Islet precursor cell (in vitro differentiated cells): Measurements from ENCODE around the gene FBLN5.
"Not testable (repeated sequence)": the region's sequence is repeated elsewhere in the genome, so short reads cannot be mapped to it uniquely, and the experiment has no call there.

Experiments
- DNase-seq: peaks from one replicate; pipeline ENCODE4 v3.0.0-alpha.2; 2018

FBLN5 gene

DNA sequence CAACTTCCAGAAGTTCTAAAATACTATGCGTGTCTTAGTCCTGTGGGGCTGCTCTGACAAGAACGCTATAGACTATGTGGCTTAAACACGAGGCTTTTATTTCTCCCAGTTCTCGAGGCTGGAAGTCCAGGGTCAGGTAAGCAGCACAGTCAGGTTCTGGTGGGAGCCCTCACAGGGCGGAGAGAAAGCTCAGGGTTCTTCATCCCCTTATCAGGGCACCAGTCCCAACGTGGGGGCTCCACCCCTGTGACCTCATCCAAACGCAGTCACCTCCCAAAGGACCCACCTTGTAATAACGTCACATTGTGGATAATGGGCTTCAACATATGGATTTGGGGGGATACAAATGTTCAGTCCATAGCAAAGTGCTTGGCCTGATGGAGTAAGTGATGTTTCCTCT, 43.0 kb downstream of the FBLN5 start:
- no peak for DNase-seq

DNA sequence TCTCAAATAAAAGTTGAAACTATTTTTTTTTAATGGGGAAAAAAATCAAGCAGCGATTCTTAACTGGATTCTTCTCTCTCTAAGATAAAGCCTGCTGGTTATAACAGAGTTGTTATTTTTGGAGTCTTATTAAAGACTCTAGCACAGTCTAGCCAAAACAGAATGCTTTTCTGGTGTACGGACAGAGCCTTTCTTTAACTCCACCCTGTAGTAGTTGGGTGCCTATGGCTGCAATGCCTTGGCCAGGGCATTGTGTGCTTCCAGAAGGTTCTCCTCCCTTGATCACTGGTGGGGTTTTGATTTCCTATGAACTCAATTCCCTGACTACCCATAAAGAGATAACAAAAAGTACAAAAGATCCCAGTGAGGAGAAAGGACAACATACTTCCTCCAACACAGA, 44.4 kb downstream of the FBLN5 start:
- no peak for DNase-seq

DNA sequence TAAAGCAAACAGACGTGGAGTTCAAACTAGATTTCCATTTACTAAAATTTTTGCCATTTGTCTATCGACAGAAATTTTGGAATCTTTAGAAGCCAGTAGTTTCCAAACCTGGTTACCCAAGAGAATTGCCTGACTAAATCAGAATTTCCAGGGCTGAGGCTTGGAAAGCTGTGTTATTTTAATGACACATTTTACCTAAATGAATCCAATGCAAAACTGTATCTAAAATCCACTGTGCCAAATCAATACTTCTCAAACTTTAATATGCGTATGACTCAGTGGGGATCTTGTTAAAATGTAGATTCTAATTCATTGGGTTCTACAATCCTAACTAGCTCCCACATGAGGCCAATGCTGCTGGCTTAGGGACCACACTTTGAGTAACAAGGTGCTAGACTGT, 45.2 kb downstream of the FBLN5 start:
- DNase-seq = no peak

DNA sequence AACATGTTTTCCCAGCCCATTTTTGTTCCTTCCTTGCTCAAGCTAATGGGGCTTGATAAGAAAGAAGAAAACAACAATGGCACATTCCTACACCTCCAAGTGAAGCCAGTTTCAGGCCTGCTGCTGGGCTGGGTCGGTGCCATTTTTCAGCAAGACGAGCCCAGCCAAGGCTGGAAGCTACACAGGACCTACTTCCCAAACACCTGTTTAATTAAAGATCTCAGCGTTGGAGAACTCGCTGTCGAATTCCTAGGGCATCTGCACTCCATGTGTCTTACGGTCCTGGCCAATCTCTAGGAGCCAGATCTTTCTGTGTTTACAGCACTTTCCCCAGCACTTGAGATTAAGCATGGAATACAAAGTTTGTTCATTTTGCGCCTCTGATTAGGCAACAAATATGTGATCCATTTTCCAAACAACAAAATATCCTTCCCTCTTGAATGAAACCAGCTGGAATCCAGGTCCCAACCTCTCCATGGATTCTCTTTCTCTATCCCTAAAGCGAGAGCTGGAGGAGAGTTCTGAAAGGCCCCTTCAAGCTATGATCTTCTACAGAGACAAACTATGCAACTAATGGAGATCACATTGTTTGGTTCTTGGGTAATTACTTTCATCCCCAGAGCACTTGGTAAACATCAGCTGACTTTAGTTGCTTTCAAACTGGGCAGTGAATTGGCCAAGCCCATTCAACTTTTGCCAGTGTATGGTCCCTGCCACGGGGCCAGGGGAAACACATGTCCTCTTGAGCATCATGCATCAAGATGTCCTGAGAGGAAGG, 45.9 kb downstream of the FBLN5 start:
- DNase-seq = no peak

DNA sequence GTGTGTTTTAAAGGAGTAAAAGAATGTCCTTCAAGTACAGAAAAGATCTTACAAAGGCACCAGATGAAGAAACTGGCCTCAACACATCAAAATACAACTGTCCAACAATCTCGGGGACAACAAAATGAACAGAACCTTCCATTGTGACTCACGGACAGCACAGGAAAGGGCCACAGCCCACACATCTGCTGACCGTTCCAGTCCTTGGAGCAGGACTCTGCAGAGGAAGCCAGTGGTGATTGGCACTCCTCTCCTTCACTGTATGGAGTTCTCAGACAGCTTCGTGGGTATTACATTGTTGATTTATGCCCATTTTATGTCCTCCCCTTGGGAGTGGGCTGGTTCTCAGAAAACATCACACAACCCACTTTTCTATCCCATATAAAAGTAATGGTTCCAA, 47.7 kb downstream of the FBLN5 start:
- DNase-seq = no peak

DNA sequence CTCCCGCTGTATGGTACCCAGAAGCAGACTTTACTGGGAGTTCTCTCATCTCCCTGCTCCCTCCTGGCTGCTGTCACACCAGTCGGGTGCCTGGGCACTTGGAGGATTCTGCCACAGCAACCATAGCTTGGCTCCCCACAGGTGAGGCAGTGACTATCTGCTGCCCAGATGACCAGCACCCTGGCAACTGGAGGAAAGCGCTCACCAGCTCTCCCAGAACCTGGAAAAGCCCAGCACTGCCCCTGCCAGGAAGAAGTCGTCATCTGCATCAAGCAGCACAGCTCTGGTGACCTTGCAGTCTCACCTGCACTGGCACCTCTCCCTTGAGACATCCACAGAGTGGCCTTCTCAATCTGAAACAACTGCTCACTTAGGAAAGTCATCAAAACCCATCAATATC, 48.3 kb downstream of the FBLN5 start:
- no peak for DNase-seq

DNA sequence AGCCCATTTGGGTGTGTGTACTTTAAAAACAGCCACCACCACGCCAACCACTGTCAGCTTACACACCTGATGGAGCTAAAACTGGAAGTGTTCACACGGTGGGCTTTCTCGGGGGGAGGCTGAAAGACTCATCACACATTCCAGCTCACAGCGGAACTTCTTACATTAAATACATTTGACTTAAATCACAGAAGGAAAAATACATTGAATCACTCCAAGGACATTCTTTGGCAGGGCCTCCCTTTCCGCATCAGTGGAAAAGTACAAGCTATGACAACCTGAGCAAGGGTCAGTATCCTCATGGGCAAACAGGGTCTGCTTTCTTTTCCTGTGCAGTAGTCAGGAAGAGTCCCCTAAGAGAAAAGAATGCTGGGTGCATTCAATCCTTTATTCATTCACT, 49.1 kb downstream of the FBLN5 start:
- no peak for DNase-seq

DNA sequence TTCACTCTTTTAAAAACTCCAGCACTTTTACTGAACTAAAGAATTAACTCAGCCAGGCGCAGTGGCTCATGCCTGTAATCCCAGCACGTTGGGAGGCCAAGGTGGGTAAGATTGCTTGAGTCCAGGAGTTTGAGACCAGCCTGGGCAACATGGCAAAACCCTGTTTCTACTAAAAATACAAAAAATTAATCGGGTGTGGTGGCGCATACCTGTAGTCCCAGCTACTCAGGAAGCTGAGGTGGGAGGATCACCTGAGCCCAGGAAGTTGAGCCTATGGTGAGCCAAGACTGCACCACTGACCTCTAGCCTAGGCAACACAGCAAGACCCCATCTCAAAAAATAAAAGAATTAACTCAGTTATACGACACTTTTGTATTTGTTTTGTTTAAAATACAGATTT, 49.8 kb downstream of the FBLN5 start:
- not testable (repeated sequence) for DNase-seq

DNA sequence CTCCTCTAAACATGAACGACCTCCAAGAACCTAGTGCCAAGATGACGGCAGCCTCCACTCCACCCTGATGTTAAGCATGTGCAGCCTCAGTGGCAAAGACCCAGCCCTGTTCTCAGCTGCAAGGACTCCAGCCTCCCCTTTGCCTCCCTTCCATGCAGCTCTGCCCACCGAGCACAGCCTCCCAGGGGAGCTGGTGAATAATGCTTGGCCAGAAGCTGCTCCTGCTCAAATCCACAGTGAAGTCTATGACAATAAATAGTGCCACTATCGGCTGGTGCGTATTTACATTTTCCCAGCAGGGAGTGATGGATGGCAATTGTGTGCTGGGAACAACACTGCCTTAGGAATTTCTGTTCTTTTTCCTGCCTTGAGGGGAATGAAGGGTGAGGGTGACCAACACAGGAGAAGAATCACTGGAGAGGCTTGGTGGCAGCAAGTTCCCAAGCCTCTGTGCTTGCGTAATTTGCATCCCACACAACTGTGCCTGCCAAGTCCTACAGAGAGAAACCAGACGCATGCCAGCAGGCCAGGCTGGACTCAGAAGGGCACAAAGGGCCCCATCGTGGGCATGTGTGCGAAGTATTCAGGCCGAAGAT, 50.3 kb downstream of the FBLN5 start:
- DNase-seq = no peak

DNA sequence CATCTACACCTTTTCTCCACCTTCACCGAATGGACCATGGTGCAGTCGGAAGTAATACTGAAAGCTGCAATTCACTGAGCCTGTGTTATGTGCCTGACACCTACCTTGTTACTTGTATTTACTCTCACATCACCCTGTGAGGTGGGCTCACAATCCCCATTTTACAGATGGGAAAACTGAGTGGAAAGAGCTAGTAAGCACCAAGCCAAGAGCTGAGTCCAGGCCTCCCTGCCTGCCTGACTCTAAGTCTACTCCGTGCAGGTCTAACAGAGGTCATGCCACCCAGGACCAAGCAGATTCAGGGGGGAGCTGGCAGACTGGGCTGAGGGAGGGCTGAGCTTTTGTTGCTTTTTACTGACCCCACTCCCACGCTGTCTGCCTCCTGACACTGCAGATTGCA, 51.1 kb downstream of the FBLN5 start:
- DNase-seq = no peak

DNA sequence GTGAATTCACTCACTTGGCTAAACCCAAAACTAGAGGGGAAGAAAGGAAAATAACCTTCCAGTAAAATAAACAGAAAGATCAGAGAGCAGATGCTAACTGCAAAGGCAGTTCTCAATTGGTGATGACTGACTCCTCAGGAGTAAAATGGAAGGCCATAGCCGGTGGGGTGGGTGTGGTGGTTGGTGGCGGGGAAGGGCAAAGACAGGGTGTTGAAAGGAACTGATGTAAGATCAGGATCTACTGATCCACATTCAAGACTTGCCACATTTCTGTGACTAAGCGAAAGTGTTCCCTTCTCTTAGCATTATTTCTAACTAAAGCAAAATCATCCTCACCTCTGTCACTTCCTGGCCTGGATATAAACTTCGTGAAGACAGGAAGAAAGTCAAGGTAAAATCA, 53.8 kb downstream of the FBLN5 start:
- no peak for DNase-seq

DNA sequence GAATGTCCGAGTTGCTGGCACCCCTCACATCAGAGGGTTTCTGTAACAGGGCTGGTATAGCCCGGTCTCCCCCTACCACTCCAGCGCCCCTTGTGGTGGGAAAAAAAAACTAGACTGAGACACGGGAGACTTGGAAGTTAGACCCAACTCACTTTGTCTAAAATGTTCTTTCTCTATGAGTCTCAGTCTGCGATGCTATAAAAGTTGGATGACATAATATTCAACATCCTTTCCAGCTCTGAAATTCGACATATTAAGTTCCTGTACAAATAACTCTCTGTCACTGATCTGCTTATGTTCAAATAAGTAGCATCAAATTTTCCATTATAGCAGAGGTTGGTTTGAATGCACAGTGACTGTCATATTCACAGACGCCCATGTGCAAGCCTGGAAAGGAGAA, 54.5 kb downstream of the FBLN5 start:
- peak; percentile 64 for DNase-seq

DNA sequence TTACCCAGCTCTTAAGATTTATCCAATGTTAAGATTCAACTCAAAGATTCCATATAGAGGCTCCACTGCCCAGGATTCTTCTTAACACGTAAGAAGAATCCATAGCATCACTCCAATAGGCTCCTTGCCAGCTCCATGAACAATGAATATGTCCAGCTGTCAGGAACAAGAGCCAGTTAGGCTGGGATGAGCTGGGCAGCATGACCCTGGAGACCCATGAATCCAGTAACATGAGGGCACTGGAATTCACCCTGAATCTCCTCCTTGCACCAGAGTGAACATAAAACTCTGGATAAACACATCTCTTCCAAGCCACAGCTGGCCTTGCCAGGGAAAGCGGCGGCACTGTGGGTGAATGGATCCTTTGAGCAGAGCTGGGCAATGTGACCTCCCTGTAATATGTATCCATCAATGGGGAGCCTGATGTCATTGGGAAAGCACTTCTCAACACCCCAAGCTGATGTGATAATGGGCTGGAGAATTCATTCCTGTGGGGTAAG, 55.7 kb downstream of the FBLN5 start:
- no peak for DNase-seq

DNA sequence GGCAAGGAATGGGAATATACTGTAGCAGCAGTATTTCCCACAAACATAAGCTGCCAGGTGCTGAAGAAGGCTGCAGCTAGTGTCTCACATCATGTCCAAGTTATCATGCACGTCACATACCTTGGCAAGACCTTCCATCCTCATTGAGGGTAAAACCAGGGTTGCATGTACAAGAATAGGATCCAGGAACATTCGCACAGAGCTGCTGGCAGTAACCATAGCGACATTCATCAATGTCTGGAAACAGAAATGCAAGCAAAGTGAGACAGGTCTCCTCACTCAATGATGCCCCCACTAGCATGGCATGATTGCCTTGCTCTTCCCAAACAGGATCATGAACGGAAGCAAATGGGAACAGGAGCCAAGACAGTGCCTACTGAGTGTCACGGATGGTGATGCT, 56.4 kb downstream of the FBLN5 start:
- no peak for DNase-seq

DNA sequence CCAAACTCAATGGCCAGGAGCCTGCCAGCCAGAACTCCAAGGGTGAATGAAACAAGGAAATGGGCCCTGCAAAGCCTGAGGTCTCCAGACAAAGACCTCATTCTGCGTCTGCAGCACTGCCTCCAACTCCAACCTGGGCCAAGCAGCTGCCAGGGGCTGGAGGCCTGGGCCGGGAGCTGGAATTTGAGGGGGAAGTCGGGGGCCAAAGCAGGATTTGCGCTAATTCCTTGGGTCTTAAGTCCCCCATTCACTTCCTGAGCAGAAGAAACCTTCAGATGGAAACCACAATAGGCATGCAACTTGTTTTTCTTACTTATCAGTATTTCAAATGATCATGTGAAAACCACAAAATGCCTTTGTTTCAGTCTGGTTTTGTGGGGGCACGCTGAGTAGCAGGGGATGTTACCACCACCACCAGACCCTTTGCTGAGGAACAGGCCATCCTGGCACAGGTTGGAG, 57.2 kb downstream of the FBLN5 start:
- no peak for DNase-seq

DNA sequence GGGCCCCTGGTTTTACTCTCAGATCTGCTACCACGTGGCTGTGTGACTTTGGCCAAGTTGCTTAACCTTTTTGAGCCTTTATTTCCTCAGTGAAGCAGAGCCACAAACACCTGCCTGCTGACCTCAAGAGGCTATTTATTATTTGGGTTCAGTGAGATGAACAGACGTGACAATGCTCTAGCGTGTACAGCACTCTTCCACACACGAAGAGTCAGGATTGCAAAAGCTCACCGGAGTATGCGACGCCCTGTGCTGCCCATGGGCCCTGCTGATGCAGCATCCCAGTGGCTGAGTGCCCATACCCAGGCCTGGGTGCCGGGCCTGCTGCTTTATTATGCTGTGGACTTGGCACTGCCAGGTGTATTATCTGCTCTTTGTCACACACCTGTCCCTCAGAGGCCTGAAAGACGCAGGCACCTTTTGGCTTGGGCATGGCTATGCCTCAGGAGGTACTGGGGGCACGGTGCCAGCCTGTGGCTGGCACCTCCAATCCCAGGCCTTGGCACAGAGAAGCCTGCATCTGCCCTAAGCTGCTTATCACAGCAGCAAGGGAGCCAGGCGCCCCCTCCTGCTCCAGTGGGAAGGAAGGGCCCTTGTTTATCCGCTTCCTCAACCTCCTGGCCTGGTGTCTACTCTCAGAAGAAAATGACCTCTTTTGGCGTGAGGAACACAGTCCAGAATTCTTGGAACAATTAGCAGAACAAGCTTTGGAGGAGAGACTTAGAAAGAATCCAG, 57.9 kb downstream of the FBLN5 start:
- DNase-seq = no peak

DNA sequence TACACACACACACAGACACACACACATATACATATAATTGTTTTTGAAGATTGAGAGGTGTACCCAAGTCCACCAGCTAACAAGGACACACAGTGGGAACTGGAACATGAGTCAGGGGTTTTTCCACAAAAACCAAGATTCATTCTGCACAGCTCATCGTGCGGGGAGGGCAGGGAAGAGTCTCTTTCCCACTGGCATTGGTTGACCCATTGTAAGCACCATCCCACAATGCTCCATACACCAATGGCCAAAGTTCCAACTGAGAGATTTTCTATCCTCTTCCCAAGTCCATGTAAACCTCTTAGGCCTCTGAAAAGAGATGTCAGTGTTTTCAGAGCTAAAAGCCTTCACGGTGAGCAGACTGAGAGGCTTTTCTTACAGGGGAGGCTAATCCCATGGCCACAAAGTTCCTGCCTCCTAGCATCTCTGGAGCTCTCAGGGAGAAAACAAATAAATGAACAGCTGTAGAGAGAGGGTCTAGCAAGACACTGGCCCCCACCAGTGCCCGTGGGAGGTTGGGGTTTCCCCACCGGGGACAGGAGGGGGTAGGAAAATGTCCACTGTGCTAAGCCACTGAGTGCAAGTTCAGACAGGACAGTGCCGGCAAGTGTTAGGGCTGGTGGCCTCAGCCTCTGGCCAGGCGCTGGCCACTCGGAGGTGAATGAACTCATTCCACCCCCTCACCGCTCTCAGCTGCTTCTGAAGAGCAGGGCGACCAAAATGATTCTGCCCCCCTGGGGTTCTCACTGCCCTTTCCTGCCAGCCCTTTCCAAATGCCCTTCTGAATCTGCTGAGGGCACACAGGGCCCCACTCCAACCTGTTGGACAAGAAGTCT, 58.6 kb downstream of the FBLN5 start:
- DNase-seq = no peak

DNA sequence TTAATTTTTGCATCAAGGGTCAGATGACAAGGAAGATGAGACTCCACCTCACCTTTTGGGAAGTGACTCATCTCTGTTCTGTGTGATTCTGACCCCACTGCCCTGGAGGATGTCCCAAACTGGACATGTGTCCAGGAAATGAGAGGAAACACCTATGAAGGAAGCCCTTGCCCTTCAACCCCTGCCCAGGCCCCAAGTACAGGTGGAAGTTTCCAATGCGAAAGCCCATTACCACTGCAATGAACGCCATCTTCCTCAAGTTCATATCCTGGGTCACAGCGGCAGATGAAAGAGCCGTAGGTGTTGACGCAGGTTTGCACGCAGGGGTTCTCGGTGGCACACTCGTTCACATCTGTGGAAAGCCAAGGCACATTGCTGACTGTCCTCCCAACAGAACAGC, 60.5 kb downstream of the FBLN5 start:
- DNase-seq = no peak

DNA sequence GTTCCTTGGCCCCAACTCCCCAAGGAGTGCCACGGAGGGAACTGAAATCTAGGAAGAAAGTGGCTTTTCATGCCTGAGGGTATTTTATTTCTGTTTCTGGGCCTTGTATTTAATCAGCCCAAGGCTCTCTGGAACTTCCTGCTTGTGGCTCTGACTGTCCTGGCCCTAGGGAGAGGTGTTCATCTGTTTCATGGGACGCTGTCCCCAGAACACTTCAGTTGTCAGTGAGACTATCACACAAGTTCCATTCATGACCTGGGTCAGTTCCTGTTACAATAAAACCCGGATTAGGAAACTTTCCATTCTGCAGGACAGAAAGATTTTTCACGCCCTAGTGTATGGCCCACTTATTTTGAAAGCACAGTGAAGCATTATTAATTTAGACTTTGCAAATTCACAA, 61.7 kb downstream of the FBLN5 start:
- no peak for DNase-seq

DNA sequence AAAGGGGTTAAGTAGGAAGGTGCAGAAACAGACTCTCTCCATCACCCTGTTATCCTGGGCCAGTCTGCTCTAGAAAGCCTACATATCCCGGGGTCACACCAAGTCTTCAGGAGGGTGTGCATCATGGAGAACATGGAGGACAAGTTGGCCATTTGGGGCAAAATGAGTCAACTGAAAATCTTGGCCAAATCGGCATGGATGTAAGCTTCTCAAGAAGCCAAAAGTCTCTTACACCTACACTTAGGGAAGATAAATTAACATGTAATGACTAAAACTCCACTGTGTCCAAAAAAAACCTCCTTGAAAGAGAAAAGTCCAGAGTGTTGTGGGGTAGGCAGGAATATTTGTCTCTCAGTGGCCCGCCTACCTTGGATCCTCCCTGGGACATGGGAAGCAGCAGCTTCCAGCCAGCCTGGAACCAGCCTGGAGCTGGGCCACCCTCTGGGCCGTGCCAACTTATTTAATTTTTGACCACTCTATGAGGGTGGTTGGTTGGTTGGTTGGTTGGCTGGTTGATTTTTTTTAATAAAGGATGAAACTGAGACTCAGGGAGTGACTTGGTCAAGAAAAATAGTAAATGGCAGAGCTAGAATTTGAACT, 62.3 kb downstream of the FBLN5 start:
- no peak for DNase-seq

DNA sequence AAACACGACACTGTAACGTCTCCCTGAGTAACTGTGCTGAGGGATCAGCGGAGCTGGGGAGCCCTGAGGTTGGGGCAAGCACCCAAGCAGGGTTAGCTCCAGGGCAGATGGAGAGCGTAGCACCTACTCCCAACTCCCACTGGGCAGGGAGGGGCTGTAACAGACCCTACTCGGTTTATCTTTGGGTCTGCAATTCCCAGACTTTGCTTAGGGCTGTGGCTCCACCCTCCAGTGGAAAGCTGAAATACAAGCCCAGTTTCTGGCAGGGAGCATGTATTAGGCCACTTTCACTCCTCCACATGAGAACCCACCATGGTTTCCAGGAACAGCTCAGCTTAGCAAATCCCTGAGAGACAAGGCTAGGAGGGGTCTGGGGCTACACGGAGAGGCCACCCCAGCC, 62.8 kb downstream of the FBLN5 start:
- DNase-seq = no peak

DNA sequence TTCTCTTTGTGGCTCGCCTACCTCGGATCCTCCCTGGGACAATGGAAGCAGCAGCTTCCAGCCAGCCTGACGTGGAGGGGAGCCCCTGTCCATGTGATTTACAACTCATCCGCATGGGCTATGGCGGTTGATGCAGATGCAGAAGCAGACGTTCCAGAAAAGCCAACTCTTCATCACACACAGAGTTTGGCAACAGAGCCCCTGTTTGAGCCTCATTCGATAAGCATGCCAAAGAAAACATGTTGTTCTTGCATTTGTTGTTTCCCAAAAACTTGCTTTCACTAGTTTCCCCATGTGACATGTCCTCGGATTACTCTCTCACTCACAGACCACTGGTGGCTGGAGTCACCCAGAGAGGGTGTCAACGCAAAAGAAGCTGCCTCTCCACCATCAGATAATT, 63.7 kb downstream of the FBLN5 start:
- no peak for DNase-seq

DNA sequence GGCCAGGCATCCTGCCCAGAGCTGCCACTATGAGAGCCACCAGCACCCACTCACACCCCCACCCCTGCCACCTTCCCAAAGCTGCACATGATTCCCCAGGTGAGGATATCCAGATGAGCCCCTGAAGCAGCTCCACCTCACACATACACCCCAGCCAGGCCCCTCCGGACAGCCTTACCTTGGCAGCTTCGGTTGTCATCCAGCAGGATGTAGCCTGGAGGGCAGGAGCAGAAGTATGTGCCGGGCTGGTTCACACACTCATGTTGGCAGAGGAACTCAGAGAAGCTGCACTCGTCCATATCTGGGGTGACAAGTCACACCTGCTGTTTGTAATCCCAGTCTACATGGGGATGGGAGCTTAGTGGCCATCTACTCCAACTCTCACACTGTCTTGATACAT, 64.7 kb downstream of the FBLN5 start:
- DNase-seq = no peak
